DMS114 treated with DMSO at 0.1 percent for 48 hours (cell line): ENCODE results near the gene KIAA1549.

Experiments
- DNase-seq: peaks from one replicate; lab custom pipeline; 2025; ENCODE audit not compliant: unreplicated experiment; lab: John Stamatoyannopoulos, UW

KIAA1549 gene

GRCh38 chr7:138861051-138861450 lies 120.1 kb downstream of the KIAA1549 start:
- no peak for DNase-seq

- no peak for DNase-seq
These were observed 123.5 kb downstream of the KIAA1549 start for GRCh38 chr7:138857728-138858127.

- DNase-seq: no peak
These were observed 127.0 kb downstream of the KIAA1549 start for GRCh38 chr7:138854115-138854645.

GRCh38 chr7:138853448-138853847 lies 127.7 kb downstream of the KIAA1549 start:
- DNase-seq: no peak

- DNase-seq: no peak
These were observed 128.7 kb downstream of the KIAA1549 start for GRCh38 chr7:138852469-138852868.

GRCh38 chr7:138849701-138850100 lies 131.5 kb downstream of the KIAA1549 start:
- DNase-seq: no peak

- DNase-seq: no peak
These were observed 132.9 kb downstream of the KIAA1549 start for GRCh38 chr7:138848056-138848980.

- no peak for DNase-seq
These were observed 135.5 kb downstream of the KIAA1549 start for GRCh38 chr7:138845711-138846110.

GRCh38 chr7:138843632-138844580 lies 137.3 kb downstream of the KIAA1549 start:
- DNase-seq: no peak

GRCh38 chr7:138842111-138842510 lies 139.1 kb downstream of the KIAA1549 start:
- DNase-seq: no peak

- no peak for DNase-seq
These were observed 143.0 kb downstream of the KIAA1549 start for GRCh38 chr7:138838166-138838565.

GRCh38 chr7:138837627-138838026 lies 143.6 kb downstream of the KIAA1549 start:
- no peak for DNase-seq

- DNase-seq: no peak
These were observed 146.1 kb downstream of the KIAA1549 start for GRCh38 chr7:138835087-138835486.

GRCh38 chr7:138834583-138834982 lies 146.6 kb downstream of the KIAA1549 start:
- DNase-seq: no peak

- no peak for DNase-seq
These were observed 147.6 kb downstream of the KIAA1549 start for GRCh38 chr7:138833596-138833995.

GRCh38 chr7:138832966-138833365 lies 148.2 kb downstream of the KIAA1549 start:
- no peak for DNase-seq

- DNase-seq: no peak
These were observed 151.9 kb downstream of the KIAA1549 start for GRCh38 chr7:138829335-138829734.

- DNase-seq: no peak
These were observed 152.9 kb downstream of the KIAA1549 start for GRCh38 chr7:138828302-138828701.

GRCh38 chr7:138825049-138825721 lies 156.0 kb downstream of the KIAA1549 start:
- DNase-seq: no peak

GRCh38 chr7:138822867-138823535 lies 158.2 kb downstream of the KIAA1549 start:
- no peak for DNase-seq
